ENCODE results near the gene THSD7B. TPM values are rescaled to one million over a fixed set of nuclear protein-coding genes. Genes with fewer than 3 reads are reported as not detected.

THSD7B gene
- total RNA-seq, 4 donors from 2014 or later: 0.80 to 0.83 TPM; not detected in 2

DNA sequence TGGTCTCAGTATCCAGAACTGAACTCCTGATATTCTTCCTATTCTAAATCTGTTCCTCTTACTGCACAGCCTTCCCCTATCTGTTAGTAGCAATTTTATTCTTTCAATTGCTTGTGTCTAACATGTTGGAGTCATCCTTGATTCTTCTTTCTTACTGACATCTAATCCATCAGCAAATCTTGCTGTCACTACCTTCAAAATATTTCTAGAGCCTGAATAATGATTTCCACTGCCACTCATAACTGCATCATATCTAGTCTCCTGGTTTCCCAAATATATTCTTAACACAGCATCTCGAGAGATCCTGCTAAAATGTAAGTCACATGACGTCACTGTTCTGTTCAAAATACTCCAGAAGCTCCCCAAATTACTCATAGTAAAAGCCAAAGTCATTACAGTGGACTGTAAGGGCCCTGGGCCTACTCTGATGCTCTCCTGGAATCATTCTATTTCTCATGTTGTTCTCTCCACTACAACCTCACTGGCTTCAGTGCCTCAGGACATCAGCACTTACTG is 95.2 kb downstream of the THSD7B start:
- H3K4me3 ChIP-seq: no peak overlapping the region
- H3K27ac ChIP-seq: no peak overlapping the region
- H3K27me3 ChIP-seq: no peaks in the 10 kb centered on the region
- H3K36me3 ChIP-seq: no peaks in the 10 kb centered on the region
- H3K4me1 ChIP-seq: no peaks in the 10 kb centered on the region
- no peaks in the 10 kb centered on the region for H3K9me3 ChIP-seq
- DNase-seq: no peak
- TF ChIP-seq, protein P1, sequence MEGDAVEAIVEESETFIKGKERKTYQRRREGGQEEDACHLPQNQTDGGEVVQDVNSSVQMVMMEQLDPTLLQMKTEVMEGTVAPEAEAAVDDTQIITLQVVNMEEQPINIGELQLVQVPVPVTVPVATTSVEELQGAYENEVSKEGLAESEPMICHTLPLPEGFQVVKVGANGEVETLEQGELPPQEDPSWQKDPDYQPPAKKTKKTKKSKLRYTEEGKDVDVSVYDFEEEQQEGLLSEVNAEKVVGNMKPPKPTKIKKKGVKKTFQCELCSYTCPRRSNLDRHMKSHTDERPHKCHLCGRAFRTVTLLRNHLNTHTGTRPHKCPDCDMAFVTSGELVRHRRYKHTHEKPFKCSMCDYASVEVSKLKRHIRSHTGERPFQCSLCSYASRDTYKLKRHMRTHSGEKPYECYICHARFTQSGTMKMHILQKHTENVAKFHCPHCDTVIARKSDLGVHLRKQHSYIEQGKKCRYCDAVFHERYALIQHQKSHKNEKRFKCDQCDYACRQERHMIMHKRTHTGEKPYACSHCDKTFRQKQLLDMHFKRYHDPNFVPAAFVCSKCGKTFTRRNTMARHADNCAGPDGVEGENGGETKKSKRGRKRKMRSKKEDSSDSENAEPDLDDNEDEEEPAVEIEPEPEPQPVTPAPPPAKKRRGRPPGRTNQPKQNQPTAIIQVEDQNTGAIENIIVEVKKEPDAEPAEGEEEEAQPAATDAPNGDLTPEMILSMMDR (IDR thresholded peaks at IDR 0.05): no peak
- TF ChIP-seq POLR2A (IDR thresholded peaks at IDR 0.05): no peak

DNA sequence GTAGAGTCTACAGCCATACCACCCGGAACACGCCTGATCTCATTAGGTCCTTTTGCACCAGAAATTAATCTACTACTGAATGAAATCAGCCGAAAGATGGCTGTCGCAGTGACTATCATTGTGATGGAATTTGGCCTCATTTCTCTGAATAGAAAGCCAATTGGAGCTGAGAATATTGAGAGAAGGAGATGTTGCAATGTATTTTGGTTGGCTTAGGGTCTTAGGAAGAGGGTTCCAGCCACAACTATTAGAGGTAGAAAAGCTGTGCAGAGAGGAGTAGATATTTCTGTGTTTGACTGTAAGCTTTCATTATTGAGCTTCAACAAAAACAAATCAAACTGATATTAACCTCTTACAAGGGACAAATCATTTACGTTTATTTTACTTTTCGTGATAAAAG is 98.1 kb downstream of the THSD7B start:
- Histone ChIP-seq H3K36me3 (no peaks in the 10 kb centered on the region), H3K27ac (no peak overlapping the region), H3K4me3 (no peak overlapping the region), H3K27me3 (no peaks in the 10 kb centered on the region), H3K4me1 (no peaks in the 10 kb centered on the region), H3K9me3 (no peaks in the 10 kb centered on the region)
- TF ChIP-seq, protein P1 (IDR thresholded peaks at IDR 0.05): no peak
- no peak for TF ChIP-seq POLR2A (IDR thresholded peaks at IDR 0.05)
- no peak for DNase-seq

DNA sequence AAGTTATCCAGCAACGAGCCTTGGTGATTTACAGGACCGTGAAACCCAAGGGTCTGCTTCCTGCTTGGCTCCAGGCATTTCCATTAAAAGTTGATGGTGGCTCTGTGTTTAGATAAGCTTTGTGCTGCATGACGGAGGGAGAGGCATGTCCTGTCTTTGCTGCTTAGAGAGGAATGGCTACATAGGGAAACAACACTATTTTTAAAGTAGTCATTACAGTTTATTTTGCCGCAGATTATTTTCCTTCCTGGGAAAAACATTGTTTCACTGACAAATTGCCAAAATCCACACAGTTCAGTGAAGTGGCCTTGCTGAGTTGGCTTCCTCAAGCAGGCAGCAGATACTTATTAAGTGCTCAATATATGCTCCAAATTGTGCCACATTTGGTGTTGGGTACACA is 98.5 kb downstream of the THSD7B start:
- DNase-seq: no peak
- H3K27ac ChIP-seq: no peak overlapping the region

DNA sequence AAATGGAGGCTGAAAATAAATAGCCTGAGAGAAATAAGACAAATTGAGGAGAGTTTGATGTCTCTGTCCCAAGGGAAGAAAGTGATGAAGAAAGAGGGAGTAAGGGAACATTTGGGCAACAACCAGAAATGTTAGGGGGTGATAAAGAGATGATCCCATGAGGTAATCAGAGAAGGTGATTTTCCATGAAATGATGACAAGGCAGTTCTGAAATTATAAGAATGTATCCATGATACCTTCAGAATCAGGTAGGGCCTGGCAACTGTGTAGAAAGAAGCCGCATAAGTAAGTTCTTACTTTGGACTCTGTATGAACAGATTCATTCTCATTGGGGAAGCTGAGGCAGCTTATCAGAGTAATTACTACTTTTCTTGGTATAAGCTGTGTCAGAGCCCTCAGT is 106.1 kb downstream of the THSD7B start:
- no peak overlapping the region for H3K4me3 ChIP-seq
- DNase-seq: no peak
- no peak overlapping the region for H3K27ac ChIP-seq
- no peaks in the 10 kb centered on the region for H3K9me3 ChIP-seq
- TF ChIP-seq, protein P1 (IDR thresholded peaks at IDR 0.05): no peak
- TF ChIP-seq POLR2A (IDR thresholded peaks at IDR 0.05): no peak
- no peaks in the 10 kb centered on the region for H3K36me3 ChIP-seq
- H3K27me3 ChIP-seq: no peaks in the 10 kb centered on the region
- no peaks in the 10 kb centered on the region for H3K4me1 ChIP-seq

More for the DNA sequence above, 98.5 kb downstream of the THSD7B start:
- Histone ChIP-seq H3K4me1 (no peaks in the 10 kb centered on the region), H3K36me3 (no peaks in the 10 kb centered on the region), H3K4me3 (no peak overlapping the region), H3K27me3 (no peaks in the 10 kb centered on the region), H3K9me3 (no peaks in the 10 kb centered on the region)
- TF ChIP-seq POLR2A (IDR thresholded peaks at IDR 0.05): no peak
- TF ChIP-seq, protein P1 (IDR thresholded peaks at IDR 0.05): no peak

DNA sequence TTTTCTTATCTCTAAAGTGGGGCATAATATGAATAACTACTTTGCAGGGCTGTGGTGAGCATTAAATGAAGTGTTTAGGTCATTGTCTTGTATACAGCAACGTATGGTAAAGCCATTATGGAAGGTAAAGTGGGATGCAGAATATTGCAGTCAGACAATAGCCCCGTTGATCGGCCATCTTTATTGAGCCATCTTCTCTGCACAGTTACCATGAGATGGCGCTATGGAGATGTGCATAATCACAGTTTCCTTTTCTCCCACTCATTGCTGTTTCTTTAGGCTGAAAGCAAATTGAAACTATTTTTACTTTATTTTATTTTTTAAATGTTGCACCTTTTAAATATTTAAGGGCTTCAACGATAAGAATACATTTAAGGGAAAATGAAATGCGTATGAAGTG is 108.9 kb downstream of the THSD7B start:
- Histone ChIP-seq H3K9me3 (no peaks in the 10 kb centered on the region), H3K4me1 (no peaks in the 10 kb centered on the region), H3K27me3 (no peaks in the 10 kb centered on the region), H3K27ac (no peak overlapping the region), H3K4me3 (no peak overlapping the region), H3K36me3 (no peaks in the 10 kb centered on the region)
- no peak for TF ChIP-seq POLR2A (IDR thresholded peaks at IDR 0.05)
- TF ChIP-seq, protein P1 (IDR thresholded peaks at IDR 0.05): peak in 1 of 6 experiments; percentile 23
- DNase-seq: no peak

DNA sequence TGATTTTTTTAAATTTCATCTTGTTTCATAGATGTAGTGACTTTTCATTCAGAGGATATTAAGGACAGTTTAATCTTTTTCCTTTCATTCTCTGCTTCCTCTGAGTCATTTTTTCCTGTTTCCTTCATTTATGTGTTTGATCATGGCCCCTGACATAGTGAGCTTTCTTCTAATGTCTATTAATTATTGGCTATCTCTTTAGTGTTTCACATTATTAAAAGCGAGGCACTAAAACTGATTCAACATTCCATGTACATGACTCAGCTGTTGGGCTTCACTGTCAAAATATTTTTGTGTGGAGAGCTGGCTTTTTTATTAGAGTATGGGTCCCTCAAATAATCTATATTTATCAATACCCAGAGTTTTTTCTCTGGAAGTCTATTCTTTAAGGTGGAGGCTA is 125.8 kb downstream of the THSD7B start:
- no peak overlapping the region for H3K27ac ChIP-seq
- no peak overlapping the region for H3K4me3 ChIP-seq
- H3K9me3 ChIP-seq: no peaks in the 10 kb centered on the region
- no peaks in the 10 kb centered on the region for H3K36me3 ChIP-seq
- no peaks in the 10 kb centered on the region for H3K27me3 ChIP-seq
- no peaks in the 10 kb centered on the region for H3K4me1 ChIP-seq
- TF ChIP-seq POLR2A (IDR thresholded peaks at IDR 0.05): no peak
- TF ChIP-seq, protein P1 (IDR thresholded peaks at IDR 0.05): no peak
- DNase-seq: no peak

All from Peyer's patch (tissue), 4 donors.